Hepatocyte (in vitro differentiated cells): ENCODE measurements around the gene SMIM43.

Source experiments
- CTCF ChIP-seq: fragments of 200-600 bp; sonication (generic); IDR thresholded peaks from 2 replicates; pipeline ENCODE4 v1.5.1; 2016; ENCODE audit warnings: antibody characterized with exemption, mild to moderate bottlenecking; ENCODE audit not compliant: poor library complexity
- EZH2 ChIP-seq: fragments of 200-600 bp; sonication (generic); IDR thresholded peaks from 2 replicates; pipeline ENCODE4 v1.6.1; 2016; ENCODE audit warnings: antibody characterized with exemption, mild to moderate bottlenecking, borderline replicate concordance
- EZH2phosphoT487 ChIP-seq: fragments of 200-600 bp; sonication (generic); IDR thresholded peaks from one replicate; pipeline ENCODE4 v1.6.1; 2018; ENCODE audit warnings: antibody characterized with exemption, mild to moderate bottlenecking, low read depth, moderate library complexity; ENCODE audit not compliant: unreplicated experiment, severe bottlenecking

DNA sequence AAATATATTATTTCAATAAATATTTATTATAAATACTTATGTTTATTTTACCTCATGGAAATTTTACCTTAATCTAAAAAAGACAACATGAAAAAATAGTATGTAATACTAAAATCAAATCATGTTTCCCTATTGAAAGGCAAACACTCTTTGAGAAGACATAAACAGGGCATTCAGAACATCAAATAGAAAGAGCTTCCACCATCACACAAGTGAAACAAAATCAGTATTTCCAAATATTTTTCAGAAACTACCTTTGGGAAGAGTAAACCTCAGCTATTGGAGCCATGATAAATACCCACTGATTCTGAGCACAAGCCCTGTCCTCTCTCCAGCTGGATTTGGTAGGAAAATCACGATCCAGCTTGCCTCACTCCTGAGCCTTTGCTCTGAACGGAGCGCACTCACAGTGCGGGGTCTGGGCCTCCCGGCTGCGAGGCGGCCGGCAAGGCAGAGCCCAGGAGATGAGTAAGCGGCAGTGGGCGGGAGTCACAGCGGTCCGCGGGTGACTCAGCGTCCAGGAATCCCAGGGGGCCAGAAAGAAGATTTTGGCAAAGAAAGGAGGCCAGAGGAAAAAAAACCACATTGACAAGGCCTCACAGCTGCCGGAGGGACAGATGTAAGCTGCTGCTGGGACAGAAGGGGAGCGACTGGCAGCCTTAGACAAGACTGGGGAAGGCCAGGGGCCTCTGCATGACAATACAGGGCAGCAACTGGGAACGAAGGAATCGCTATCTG, 53.5 kb downstream of the SMIM43 start:
- TF ChIP-seq CTCF (no peak), EZH2phosphoT487 (no peak), EZH2 (no peak)
